ENCODE measurements around the gene UNC5B.

DNA sequence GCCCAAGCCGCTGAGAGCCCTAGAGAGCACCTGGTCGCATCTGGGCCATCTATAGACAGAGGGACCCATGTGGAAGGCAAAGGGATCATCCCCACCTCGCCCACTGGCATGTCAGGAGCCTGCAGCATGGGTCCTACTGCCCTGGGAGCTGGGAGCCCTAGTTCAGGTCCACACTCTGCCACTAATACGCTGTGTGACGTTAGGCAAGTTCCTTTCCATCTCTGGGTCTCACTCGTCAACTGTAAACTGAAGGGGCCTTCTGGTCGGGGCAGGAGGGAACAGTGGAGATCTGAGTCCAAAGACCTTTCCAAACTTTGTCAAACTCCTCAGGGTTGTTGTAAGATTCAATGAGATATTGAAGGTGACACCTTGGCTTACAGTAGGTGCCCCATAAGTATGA, 23.4 kb downstream of the UNC5B start:
- TF ChIP-seq TAF1 (IDR thresholded peaks at IDR 0.05; ENCODE audit: low read depth, low read length) (no peak), POLR2A (IDR thresholded peaks at IDR 0.05; ENCODE audit: low read depth, low read length) (no peak), POLR2AphosphoS5 (IDR thresholded peaks at IDR 0.05; ENCODE audit: low read depth, low read length) (no peak)
